ENCODE data around the gene ERP27.

Gene ERP27

DNA sequence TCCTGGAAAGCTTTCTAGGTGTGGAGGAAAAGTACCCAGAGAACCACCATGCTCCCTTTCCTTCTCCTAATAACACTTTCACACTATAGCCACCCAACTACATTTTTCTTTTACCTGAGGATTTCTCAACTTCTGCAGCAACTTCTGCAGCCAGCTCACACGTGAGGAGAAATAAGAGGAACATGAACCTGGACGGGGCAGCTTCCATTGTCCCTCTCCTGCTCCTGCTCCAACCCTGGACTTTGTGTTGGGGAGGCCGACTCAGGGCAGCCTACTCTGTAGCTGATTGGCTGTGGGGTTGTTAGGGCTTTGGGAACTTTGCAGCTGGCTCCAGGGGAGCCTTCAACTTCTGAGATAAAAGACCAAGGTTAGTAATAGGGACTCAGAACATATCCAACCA lies at the start of gene ERP27:
Gene ERP27 (minus strand): TSS at position 237 of the 400 bp plus-strand sequence. CDS start 29 bp downstream, at position 208.
- DNase-seq (ENCODE audit: low read depth, low spot score): no peak

- no peak for DNase-seq (ENCODE audit: low read depth, low spot score)
These were observed 49.7 kb upstream of the ERP27 start for GRCh38 chr12:14988035-14988434.

- DNase-seq (ENCODE audit: low read depth, low spot score): no peak
These were observed 48.1 kb upstream of the ERP27 start for GRCh38 chr12:14986449-14986848.

DNA sequence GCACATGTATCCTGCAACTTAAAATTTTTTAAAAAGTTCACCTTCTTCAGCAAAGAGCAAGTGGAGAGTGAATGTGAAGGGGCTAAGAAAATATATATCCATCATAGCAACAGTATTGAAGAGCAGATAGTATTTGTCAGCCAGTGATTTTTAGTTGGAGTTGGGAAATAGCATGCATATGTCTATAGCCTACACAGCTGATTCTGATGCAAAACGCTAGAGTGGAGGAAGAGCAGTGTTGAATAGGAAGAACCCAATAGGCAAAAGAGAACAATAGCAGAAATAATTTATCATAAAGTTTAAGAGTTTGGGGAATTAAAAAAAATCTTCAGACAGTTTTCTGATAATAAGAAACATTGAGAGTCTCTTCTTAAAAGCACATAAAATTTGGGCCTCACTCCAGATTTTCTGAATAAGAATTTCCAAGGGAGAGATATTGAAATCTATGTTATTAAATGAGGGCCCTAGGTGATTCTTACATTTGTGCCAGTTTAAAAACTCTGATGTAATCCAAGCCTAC lies 46.5 kb upstream of the ERP27 start:
- no peak for DNase-seq (ENCODE audit: low read depth, low spot score)

- DNase-seq (ENCODE audit: low read depth, low spot score): no peak
These were observed 45.7 kb upstream of the ERP27 start for GRCh38 chr12:14984036-14984435.

DNA sequence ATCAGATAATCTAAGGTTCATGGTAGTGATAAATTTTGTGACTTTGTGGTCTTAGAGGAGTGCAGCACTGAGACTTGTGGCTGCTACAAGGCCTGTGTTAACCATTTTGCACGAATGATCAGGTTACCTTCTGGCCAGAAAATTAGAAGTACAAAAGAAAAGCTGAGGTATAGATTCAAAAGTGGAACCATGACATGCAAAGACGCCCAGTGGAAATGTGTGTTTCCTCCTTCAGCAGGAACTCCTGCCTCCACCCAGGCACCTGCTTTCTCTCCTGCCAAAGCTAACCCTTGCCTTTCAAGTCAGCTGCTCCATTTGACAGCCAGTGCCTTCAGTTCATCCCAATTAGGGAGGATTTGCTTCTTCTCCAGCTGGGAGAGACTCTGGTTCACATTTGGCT lies 44.7 kb upstream of the ERP27 start:
- DNase-seq (ENCODE audit: low read depth, low spot score): no peak

DNA sequence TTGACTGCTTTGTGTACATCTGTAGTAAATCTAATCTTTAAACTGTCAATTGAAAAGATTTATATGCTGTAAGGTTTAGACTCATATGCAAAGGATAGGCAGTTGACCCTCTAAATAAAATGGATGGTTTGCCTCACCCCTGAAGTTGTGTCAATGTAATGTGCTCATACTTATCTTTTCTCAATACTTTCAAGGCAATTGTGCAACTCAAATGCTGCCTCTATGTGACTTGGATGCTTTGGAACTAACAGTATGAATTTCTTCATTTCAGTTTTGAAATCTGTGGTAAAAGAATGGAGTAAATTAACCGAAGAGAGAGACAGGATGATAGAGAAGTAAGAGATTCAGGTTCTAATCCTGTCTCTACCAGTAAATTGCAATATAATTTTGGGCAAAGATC lies 44.2 kb upstream of the ERP27 start:
- DNase-seq (ENCODE audit: low read depth, low spot score): no peak

- no peak for DNase-seq (ENCODE audit: low read depth, low spot score)
These were observed 42.7 kb upstream of the ERP27 start for GRCh38 chr12:14981049-14981448.

GRCh38 chr12:14979468-14979867 lies 41.1 kb upstream of the ERP27 start:
- no peak for DNase-seq (ENCODE audit: low read depth, low spot score)

DNA sequence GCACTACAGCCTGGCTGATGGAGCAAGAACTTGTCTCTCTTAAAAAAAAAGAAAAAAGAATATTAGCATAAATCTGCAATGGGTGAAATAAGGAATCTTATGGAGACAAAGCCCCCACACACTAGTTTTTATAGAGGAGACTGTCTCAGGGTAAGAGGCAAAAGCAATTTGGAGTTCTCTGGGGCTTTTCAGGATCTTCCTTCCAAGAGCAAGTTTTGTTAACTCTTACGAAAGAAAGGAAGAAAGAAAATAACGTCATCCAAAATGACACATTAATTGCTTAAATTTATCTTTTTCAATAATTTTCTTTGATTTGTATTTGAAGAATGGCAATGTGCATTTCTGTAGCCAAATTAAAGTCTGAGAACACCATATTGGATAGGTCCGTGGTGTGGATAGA lies 38.3 kb upstream of the ERP27 start:
- DNase-seq (ENCODE audit: low read depth, low spot score): no peak

GRCh38 chr12:14975457-14975856 lies 37.1 kb upstream of the ERP27 start:
- no peak for DNase-seq (ENCODE audit: low read depth, low spot score)

DNA sequence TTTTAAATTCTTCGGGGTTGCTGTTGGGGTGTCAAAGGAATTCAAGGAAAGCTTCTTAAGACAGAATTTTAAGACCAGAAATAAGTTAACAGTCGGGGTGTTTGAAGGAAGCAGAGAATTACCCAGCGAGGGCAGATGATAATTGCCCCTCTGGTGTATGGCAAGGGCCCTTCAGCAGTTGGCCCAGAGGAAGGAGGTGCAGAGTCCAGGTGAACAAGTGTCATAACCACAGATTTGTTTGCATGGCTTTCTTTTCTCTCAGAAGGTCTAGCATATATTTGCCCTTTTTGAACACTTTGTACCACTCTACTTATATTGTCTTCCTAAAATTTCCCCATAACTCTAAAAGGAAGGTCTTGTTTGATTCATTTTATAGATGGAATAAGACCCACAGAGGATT lies 36.3 kb upstream of the ERP27 start:
- DNase-seq (ENCODE audit: low read depth, low spot score): no peak

- no peak for DNase-seq (ENCODE audit: low read depth, low spot score)
These were observed 34.5 kb upstream of the ERP27 start, which contains the start of gene PDE6H for GRCh38 chr12:14972816-14973215. Gene PDE6H (plus strand): TSS chr12:14973042. CDS start chr12:14978013, 4,971 bp downstream.

DNA sequence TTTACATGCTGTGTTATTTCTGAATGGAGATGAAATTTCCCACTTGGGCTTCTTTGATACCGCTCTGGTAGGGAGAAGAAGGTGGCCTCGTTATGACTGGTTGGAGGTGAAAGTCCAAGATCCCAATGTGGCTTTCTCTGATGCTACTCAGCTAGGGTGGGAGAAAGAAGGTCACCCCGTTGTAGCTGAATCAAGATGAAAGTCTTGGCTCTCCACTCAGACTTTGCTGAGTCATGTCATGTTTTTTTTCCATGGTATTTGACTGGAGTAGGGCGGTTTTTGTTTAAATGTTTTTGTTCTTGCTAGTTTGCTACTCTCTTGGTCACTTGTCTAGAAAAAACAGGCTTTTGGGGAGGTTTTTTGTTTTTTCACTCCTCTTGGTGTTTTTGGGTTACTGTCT lies 32.1 kb upstream of the ERP27 start:
- DNase-seq (ENCODE audit: low read depth, low spot score): no peak

DNA sequence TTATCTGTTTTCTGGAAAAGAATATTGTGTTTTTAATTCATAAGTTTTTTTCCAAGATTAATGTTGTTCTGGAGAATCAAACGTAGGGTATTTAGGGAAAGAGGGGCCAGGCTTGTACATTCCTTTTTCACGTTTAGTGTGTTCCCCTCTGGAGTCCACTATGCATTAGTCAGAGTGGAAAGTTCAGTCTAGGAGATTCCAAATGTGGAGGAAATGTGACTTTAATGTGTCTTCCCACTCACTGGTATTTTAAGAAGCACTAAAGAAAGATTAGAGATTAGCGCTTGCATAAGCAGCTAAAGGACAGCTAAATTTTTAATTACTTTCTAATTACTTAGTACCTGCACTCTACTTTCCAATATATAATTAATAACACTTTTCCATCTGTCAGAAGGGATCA lies 30.1 kb upstream of the ERP27 start:
- DNase-seq (ENCODE audit: low read depth, low spot score): no peak

DNA sequence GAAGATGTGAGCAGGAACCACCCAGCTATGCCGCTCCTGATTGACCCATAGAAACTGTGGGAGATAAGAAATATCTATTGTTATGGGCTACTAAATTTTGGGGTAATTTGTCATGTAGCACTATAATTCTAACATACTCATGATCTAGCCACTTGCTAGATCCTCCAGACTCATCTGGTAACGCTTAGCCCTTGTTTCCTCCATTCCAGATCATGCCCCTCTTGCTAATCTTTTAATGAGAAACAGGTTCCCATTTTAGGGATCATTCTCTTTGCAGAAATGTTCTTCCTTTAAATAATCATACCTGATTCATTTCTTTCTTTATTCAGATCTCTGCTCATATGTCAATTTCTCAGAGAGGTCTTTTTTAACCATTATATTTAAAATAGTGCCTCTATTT lies 26.9 kb upstream of the ERP27 start:
- DNase-seq (ENCODE audit: low read depth, low spot score): no peak

DNA sequence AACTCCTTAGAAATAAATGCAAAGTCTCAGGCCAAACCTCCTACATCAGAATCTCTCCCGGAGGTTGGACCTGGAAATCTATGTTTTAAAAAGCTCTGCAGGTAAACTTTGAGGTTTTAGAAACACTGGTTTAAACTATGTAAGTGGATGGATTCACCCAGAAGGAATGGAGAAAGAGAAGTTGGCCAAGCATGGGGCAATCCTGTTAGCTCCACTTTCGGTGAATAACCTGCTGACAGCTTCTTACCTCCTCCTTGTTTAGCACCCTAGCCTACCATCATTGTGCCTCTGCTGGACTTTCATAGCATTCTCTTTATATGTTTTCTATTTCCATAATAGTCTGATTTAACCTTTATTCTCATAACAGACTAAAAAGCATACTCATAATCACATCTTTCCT lies 26.1 kb upstream of the ERP27 start:
- no peak for DNase-seq (ENCODE audit: low read depth, low spot score)

DNA sequence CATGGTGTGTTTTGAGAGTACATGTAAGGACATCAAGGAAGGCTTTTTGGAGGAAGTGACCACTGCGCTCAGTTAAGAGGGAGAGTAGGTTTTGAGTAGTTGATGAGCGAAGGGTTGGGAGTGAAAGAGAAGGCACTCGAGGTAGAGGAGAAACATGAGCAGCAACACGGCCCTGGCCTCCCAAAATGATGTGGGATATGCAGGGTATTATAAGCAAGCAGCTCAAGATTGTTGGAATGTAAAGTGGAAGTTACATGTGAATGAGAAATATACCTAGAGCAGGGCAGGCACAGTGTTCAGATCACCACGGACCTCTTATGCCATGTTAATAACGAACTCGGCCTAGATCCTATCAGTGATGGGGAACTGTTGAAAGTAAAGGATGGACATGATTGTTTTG lies 25.2 kb upstream of the ERP27 start:
- DNase-seq (ENCODE audit: low read depth, low spot score): no peak

- no peak for DNase-seq (ENCODE audit: low read depth, low spot score)
These were observed 24.5 kb upstream of the ERP27 start for GRCh38 chr12:14962797-14963196.

- DNase-seq (ENCODE audit: low read depth, low spot score): no peak
These were observed 23.8 kb upstream of the ERP27 start for GRCh38 chr12:14962153-14962539.

- no peak for DNase-seq (ENCODE audit: low read depth, low spot score)
These were observed 23.3 kb upstream of the ERP27 start, which contains the start of gene ARHGDIB for GRCh38 chr12:14961466-14962152. Gene ARHGDIB (minus strand): TSS chr12:14961601. CDS start chr12:14950712, 10,889 bp downstream.

DNA sequence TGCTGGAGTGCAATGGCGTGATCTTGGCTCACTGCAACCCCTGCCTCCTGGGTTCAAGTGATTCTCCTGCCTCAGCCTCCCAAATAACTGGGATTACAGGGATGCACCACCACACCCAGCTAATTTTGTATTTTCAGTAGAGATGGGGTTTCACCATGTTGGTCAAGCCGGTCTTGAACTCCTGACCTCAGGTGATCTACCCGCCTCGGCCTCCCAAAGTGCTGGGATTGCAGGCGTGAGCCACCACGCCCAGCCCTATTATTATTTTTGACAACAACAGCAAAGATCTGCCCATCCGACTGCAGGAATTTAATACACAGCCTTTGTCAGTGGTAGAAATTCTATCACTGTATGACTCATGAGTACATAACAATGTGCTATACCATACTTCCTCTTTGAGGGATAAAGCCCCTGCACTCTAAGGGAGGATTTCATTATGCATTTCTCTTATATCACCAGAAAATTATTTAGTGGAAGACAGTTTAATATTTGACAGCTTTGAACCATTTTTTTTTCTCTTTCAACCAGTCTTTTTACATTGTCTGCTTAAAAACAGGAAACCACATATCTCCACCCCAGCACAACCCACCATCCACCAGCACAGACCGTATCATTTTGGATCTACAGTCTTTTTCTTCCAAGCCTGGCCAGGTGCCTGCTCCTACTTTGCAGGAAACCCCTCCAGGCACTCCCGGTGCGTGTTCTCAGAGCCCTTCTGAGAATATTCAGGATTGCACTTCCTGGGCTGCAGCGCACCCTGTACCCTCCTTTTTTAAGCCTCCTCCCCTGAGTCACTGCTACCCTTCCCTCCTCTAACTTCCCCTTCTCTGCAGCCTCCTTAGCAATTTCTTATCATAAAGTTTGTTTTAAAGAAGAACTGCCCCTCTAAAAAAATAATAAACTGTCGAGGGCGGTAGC lies 22.5 kb upstream of the ERP27 start:
- no peak for DNase-seq (ENCODE audit: low read depth, low spot score)
